A549 (cell line): ENCODE data around the gene HHIP.

Experiments
- CTCF ChIP-seq: fragments of >200 bp; sonication (Bioruptor Twin); formaldehyde crosslinking; IDR thresholded peaks from 3 replicates; pipeline ENCODE4 v1.5.1; 2016
- HDAC2 ChIP-seq: fragments of 200-600 bp; sonication (generic); IDR thresholded peaks from 2 replicates; pipeline ENCODE4 v1.6.1; 2016

- TF ChIP-seq CTCF (no peak), HDAC2 (no peak)
Measured at GRCh38 chr4:144655491-144655890, 9.5 kb downstream of the HHIP start.
